MCF 10A (cell line): Measurements from ENCODE around the gene CCDC169. TPM values are rescaled to one million over a fixed set of nuclear protein-coding genes. Genes with fewer than 3 reads are reported as not detected.
A peak's percentile ranks its signal among the peaks of the same experiment; 100 is the strongest.

ENCODE experiments used
- BruUV-seq: library from RNA; stranded (reverse); fragments of 400-500 nt; replicated peaks from 2 replicates; lab custom pipeline; 2021; lab: Mats Ljungman, UMichigan
- CTCF ChIA-PET: fragments of 300-600 bp; sonication (Branson Sonifier 250); formaldehyde crosslinking; extraction: SDS; loops from one replicate; lab custom pipeline; 2021; ENCODE audit warnings: antibody characterized with exemption, inconsistent platforms; lab: Yijun Ruan, JAX
- POLR2A ChIA-PET: fragments of 300-600, 350-650 bp; sonication (Branson Sonifier 250); formaldehyde crosslinking; extraction: SDS; loops from one replicate; lab custom pipeline; 2020; ENCODE audit warnings: antibody characterized with exemption, inconsistent platforms; lab: Yijun Ruan, JAX
- DNase-seq: peaks from one replicate; pipeline ENCODE4 v3.0.0-alpha.2; 2018; ENCODE audit not compliant: unreplicated experiment
- H3K27ac Mint-ChIP-seq: one replicate; pipeline ENCODE4 v1.8.0; 2022; ENCODE audit warnings: mild to moderate bottlenecking, low read depth, mixed read lengths; ENCODE audit not compliant: unreplicated experiment
- H3K27me3 Mint-ChIP-seq: one replicate; pipeline ENCODE4 v1.8.0; 2022; ENCODE audit warnings: mixed read lengths; ENCODE audit not compliant: insufficient read depth, unreplicated experiment
- H3K36me3 Mint-ChIP-seq: one replicate; pipeline ENCODE4 v1.8.0; 2022; ENCODE audit warnings: mild to moderate bottlenecking, moderate library complexity, mixed read lengths; ENCODE audit not compliant: insufficient read depth, unreplicated experiment
- H3K4me1 Mint-ChIP-seq: one replicate; pipeline ENCODE4 v1.8.0; 2022; ENCODE audit warnings: mixed read lengths; ENCODE audit not compliant: insufficient read depth, unreplicated experiment
- H3K4me3 Mint-ChIP-seq: one replicate; pipeline ENCODE4 v1.8.0; 2022; ENCODE audit warnings: mild to moderate bottlenecking, moderate library complexity, mixed read lengths; ENCODE audit not compliant: unreplicated experiment
- H3K9me3 Mint-ChIP-seq: one replicate; pipeline ENCODE4 v1.8.0; 2022; ENCODE audit warnings: mixed read lengths; ENCODE audit not compliant: unreplicated experiment
- CTCF ChIP-seq: fragments of 200-600 bp; IDR thresholded peaks from one replicate; pipeline ENCODE4 v1.8.0; 2022; ENCODE audit warnings: antibody characterized with exemption, mild to moderate bottlenecking; ENCODE audit not compliant: unreplicated experiment
- intact Hi-C: fragments of 100-400 bp; cut with micrococcal nuclease; formaldehyde crosslinking; loops from 2 replicates; pipeline ENCODE4 v1.14.1; 2022
- total RNA-seq: library from RNA; stranded (reverse); gene quantifications from 2 replicates; pipeline ENCODE4 v1.2.3, GENCODE V29; 2022

Gene CCDC169
- total RNA-seq, 1 experiment from 2014 or later: 5.9 TPM

GRCh38 chr13:36211567-36211966, 86.0 kb downstream of the CCDC169 start:
- Mint-ChIP-seq H3K27me3 (no peaks in the 10 kb centered on the region), H3K27ac (no peak overlapping the region), H3K9me3 (no peaks in the 10 kb centered on the region), H3K4me1 (no peaks in the 10 kb centered on the region), H3K4me3 (no peak overlapping the region), H3K36me3 (no peaks in the 10 kb centered on the region)
- ChIA-PET POLR2A (no interaction called here), CTCF (no interaction called here)
- no TSS peak for BruUV-seq
- no peak for DNase-seq
- no peak for TF ChIP-seq CTCF
- intact Hi-C loops: no loop called here

GRCh38 chr13:36210738-36211137, 86.9 kb downstream of the CCDC169 start:
- intact Hi-C loops: no loop called here
- Mint-ChIP-seq H3K27me3 (no peaks in the 10 kb centered on the region), H3K9me3 (no peaks in the 10 kb centered on the region), H3K36me3 (no peaks in the 10 kb centered on the region), H3K4me3 (no peak overlapping the region), H3K27ac (no peak overlapping the region), H3K4me1 (no peaks in the 10 kb centered on the region)
- POLR2A ChIA-PET: no interaction called here
- CTCF ChIA-PET: no interaction called here
- no peak for DNase-seq
- no peak for TF ChIP-seq CTCF
- no TSS peak for BruUV-seq

DNA sequence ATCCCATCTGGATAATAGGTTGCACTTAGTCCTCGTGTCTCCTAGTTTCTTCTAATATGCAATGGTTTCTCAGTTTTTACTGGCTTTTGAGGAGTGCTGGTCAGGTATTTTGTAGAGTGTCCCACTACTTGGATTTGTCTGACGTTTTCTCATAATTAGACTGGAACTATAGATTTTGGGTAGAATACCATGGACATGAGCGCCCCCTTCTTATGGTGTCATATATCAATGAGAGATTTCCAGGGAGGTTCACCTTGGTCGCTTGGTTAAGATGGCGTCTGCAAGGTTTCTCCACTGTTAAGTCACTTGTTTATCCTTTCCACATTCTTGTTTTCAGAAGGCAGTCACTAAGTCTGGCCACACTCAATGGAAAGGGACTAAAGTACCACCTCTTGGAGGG, 89.9 kb downstream of the CCDC169 start:
- no TSS peak for BruUV-seq
- Mint-ChIP-seq H3K27ac (no peak overlapping the region), H3K4me1 (no peaks in the 10 kb centered on the region), H3K36me3 (no peaks in the 10 kb centered on the region), H3K9me3 (no peaks in the 10 kb centered on the region), H3K4me3 (no peak overlapping the region), H3K27me3 (no peaks in the 10 kb centered on the region)
- CTCF ChIA-PET: interaction anchor here (0.7 to 1.3 kb wide), 4 partner anchors 9 to 230 kb away, joined by 3 to 5 read pairs (median 4); no protein-coding TSS in a partner anchor
- POLR2A ChIA-PET: interaction anchor here (1.2 kb wide), 1 partner anchor 9 kb away, joined by 5 read pairs; no protein-coding TSS in a partner anchor
- peak; percentile 34 for DNase-seq
- intact Hi-C loops: loop anchor here (1.0 kb wide), 1 partner anchor 229 kb away; no protein-coding TSS in a partner anchor
- peak; percentile 13 for TF ChIP-seq CTCF

GRCh38 chr13:36193151-36193855, 104.3 kb downstream of the CCDC169 start:
- CTCF ChIA-PET: interaction anchor here (1.0 to 1.4 kb wide), 2 partner anchors 70 to 214 kb away, joined by 3 to 4 read pairs; no protein-coding TSS in a partner anchor
- H3K9me3 Mint-ChIP-seq: no peaks in the 10 kb centered on the region
- intact Hi-C loops: loop anchor here (5.0 kb wide), 1 partner anchor 84 kb away; no protein-coding TSS in a partner anchor
- H3K36me3 Mint-ChIP-seq: no peaks in the 10 kb centered on the region
- no peak for TF ChIP-seq CTCF
- H3K4me3 Mint-ChIP-seq: no peak overlapping the region
- no TSS peak for BruUV-seq
- peak overlapping the region; percentile 80 for H3K27ac Mint-ChIP-seq
- H3K27me3 Mint-ChIP-seq: no peaks in the 10 kb centered on the region
- peaks cover 8% of the 10 kb centered on the region for H3K4me1 Mint-ChIP-seq
- DNase-seq: peak; percentile 64
- POLR2A ChIA-PET: interaction anchor here (0.9 to 1.3 kb wide), 3 partner anchors 82 to 205 kb away, joined by 3 to 5 read pairs (median 3); no protein-coding TSS in a partner anchor
